ENCODE measurements around the gene MYO1D.

DNA sequence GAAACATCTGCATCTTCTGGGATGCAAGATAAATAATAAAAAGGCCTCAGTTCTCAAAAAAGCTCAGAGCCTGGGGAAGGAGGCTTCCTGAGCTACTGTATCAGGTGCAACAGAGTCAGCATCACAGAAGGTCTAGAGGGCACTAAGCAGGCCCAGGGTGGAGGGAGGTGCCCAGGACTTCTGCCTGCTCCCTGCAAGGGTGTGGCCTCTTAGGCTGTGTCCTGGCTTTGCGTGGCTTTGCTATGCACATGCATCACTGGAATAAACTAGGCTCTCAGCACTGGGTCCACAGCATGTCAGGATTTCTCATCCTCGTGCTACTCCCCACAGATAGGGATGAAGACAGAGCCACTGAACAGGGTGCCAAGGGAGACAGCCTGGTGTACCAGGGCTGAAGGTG, 364.6 kb downstream of the MYO1D start:
- TF ChIP-seq POLR2A (IDR thresholded peaks at IDR 0.05) (no peak), CTCF (IDR thresholded peaks at IDR 0.05) (no peak)
